ENCODE data around the gene TRIM29. TPM values are rescaled to one million over a fixed set of nuclear protein-coding genes. Genes with fewer than 3 reads are reported as not detected.
A peak's percentile ranks its signal among the peaks of the same experiment; 100 is the strongest.

The TRIM29 gene
- total RNA-seq, 1 donor from 2014 or later, result 146 TPM

- no peak for TF ChIP-seq CTCF (IDR thresholded peaks at IDR 0.05; ENCODE audit: insufficient read depth, low read length, severe bottlenecking)
- Histone ChIP-seq H3K27me3 (ENCODE audit: control insufficient read depth, insufficient read depth, low read length) (no peaks in the 10 kb centered on the region), H3K36me3 (ENCODE audit: control insufficient read depth, insufficient read depth, low read length) (no peaks in the 10 kb centered on the region), H3K4me3 (ENCODE audit: low read depth, low read length) (no peak overlapping the region)
- DNase-seq (ENCODE audit: low read depth) (no peak), FAIRE-seq (peak; percentile 32)
Observed at GRCh38 chr11:120063686-120064340, 74.1 kb downstream of the TRIM29 start.

GRCh38 chr11:120062561-120062930 lies 75.4 kb downstream of the TRIM29 start:
- DNase-seq (ENCODE audit: low read depth), result no peak
- TF ChIP-seq CTCF (IDR thresholded peaks at IDR 0.05; ENCODE audit: insufficient read depth, low read length, severe bottlenecking), result no peak
- Histone ChIP-seq H3K4me3 (ENCODE audit: low read depth, low read length) (no peak overlapping the region), H3K27me3 (ENCODE audit: control insufficient read depth, insufficient read depth, low read length) (no peaks in the 10 kb centered on the region), H3K36me3 (ENCODE audit: control insufficient read depth, insufficient read depth, low read length) (no peaks in the 10 kb centered on the region)
- FAIRE-seq, result no peak

- FAIRE-seq (no peak), DNase-seq (ENCODE audit: low read depth) (no peak)
- Histone ChIP-seq H3K4me3 (ENCODE audit: low read depth, low read length) (no peak overlapping the region), H3K27me3 (ENCODE audit: control insufficient read depth, insufficient read depth, low read length) (no peaks in the 10 kb centered on the region), H3K36me3 (ENCODE audit: control insufficient read depth, insufficient read depth, low read length) (no peaks in the 10 kb centered on the region)
- peak; percentile 15 for TF ChIP-seq CTCF (IDR thresholded peaks at IDR 0.05; ENCODE audit: insufficient read depth, low read length, severe bottlenecking)
Observed at GRCh38 chr11:120061761-120062560, 76.0 kb downstream of the TRIM29 start.

Other genes starting within 250 kb of the TRIM29 start
- 5.9 and 9.0 TPM in 2 replicates for gene OAF, start 72.9 kb upstream of the TRIM29 start, total RNA-seq
- 0.90 TPM in 1 of 2 replicates, not detected in the other for gene POU2F3, start 102.0 kb upstream of the TRIM29 start, total RNA-seq
- 1.7 and 1.8 TPM in 2 replicates for gene TLCD5, start 187.2 kb upstream of the TRIM29 start, total RNA-seq
- gene ARHGEF12, start 198.3 kb upstream of the TRIM29 start, total RNA-seq, result 65.6 and 87.6 TPM in 2 replicates

Measured in bronchial epithelial cell (primary cell).